AG09319 (cell line): ENCODE results near the gene NCK1.

ENCODE experiments used
- DNase-seq: peaks from one replicate; pipeline ENCODE4 v3.0.0-alpha.2; 2010; ENCODE audit warnings: low read depth; ENCODE audit errors: extremely low read depth
- CTCF ChIP-seq: IDR thresholded peaks from 2 replicates; pipeline ENCODE4 v1.5.1; 2011; ENCODE audit warnings: low read depth, mild to moderate bottlenecking, inconsistent platforms, low read length, moderate library complexity

NCK1 gene

GRCh38 chr3:136928240-136928639 is 66.2 kb downstream of the NCK1 start:
- no peak for TF ChIP-seq CTCF
- no peak for DNase-seq

GRCh38 chr3:136929977-136930670 is 68.1 kb downstream of the NCK1 start:
- no peak for DNase-seq
- TF ChIP-seq CTCF, result no peak

- TF ChIP-seq CTCF, result no peak
- DNase-seq, result no peak
Measured at GRCh38 chr3:136931606-136932005, 69.6 kb downstream of the NCK1 start.

GRCh38 chr3:136932523-136932922 is 70.5 kb downstream of the NCK1 start:
- TF ChIP-seq CTCF, result no peak

GRCh38 chr3:136932978-136933772 is 71.2 kb downstream of the NCK1 start:
- DNase-seq, result no peak
- TF ChIP-seq CTCF, result no peak

More at GRCh38 chr3:136932523-136932922, 70.5 kb downstream of the NCK1 start:
- no peak for DNase-seq

GRCh38 chr3:136937175-136937574 is 75.2 kb downstream of the NCK1 start:
- no peak for DNase-seq
- no peak for TF ChIP-seq CTCF

- DNase-seq, result no peak
- TF ChIP-seq CTCF, result no peak
Measured at GRCh38 chr3:136937851-136938250, 75.8 kb downstream of the NCK1 start.
